ENCODE data around the gene TUBGCP3. TPM values are rescaled to one million over a fixed set of nuclear protein-coding genes. Genes with fewer than 3 reads are reported as not detected.

TUBGCP3 gene
- total RNA-seq, 1 donor from 2014 or later: 14.0 TPM

GRCh38 chr13:112562254-112562653 is 25.7 kb downstream of the TUBGCP3 start:
- TF ChIP-seq CTCF (IDR thresholded peaks at IDR 0.05; ENCODE audit: insufficient read depth, low read depth, low read length): no peak
- TF ChIP-seq EZH2 (IDR thresholded peaks at IDR 0.05; ENCODE audit: insufficient read depth, low read length): no peak
- Histone ChIP-seq H3K9ac (ENCODE audit: low read length) (no peak overlapping the region), H4K20me1 (ENCODE audit: insufficient read depth, low read length) (peaks cover 20% of the 10 kb centered on the region), H3K79me2 (ENCODE audit: insufficient read depth, low read length) (peaks cover 29% of the 10 kb centered on the region), H3K4me1 (ENCODE audit: insufficient read depth, low read length) (no peaks in the 10 kb centered on the region), H3K4me3 (ENCODE audit: insufficient read depth, low read depth, low read length) (no peak overlapping the region), H2AFZ (ENCODE audit: low read depth, low read length) (no peak overlapping the region), H3K27me3 (ENCODE audit: insufficient read depth, low read length) (no peaks in the 10 kb centered on the region), H3K4me2 (ENCODE audit: low read length) (no peak overlapping the region), H3K36me3 (ENCODE audit: insufficient read depth, low read length) (peaks cover 19% of the 10 kb centered on the region), H3K9me3 (ENCODE audit: insufficient read depth, low read depth, low read length) (no peaks in the 10 kb centered on the region), H3K27ac (ENCODE audit: low read depth, low read length) (no peak overlapping the region)
- no peaks in the 10 kb centered on the region for H3K9me3 Mint-ChIP-seq (ENCODE audit: unreplicated experiment)
- peaks cover 12% of the 10 kb centered on the region for H3K36me3 Mint-ChIP-seq (ENCODE audit: low read depth, unreplicated experiment)
- peaks cover 4% of the 10 kb centered on the region for H3K4me1 Mint-ChIP-seq (ENCODE audit: low read depth, unreplicated experiment)
- H3K4me3 Mint-ChIP-seq (ENCODE audit: unreplicated experiment): no peak overlapping the region
- no peak for FAIRE-seq
- no peak overlapping the region for H3K27ac Mint-ChIP-seq (ENCODE audit: unreplicated experiment)
- H3K27me3 Mint-ChIP-seq (ENCODE audit: low read depth, unreplicated experiment): no peaks in the 10 kb centered on the region
- no peak for DNase-seq (ENCODE audit: low read depth)

GRCh38 chr13:112561478-112561877 is 26.5 kb downstream of the TUBGCP3 start:
- Histone ChIP-seq H3K4me1 (ENCODE audit: insufficient read depth, low read length) (no peaks in the 10 kb centered on the region), H3K4me2 (ENCODE audit: low read length) (no peak overlapping the region), H3K79me2 (ENCODE audit: insufficient read depth, low read length) (peaks cover 29% of the 10 kb centered on the region), H4K20me1 (ENCODE audit: insufficient read depth, low read length) (peaks cover 20% of the 10 kb centered on the region), H3K9me3 (ENCODE audit: insufficient read depth, low read depth, low read length) (no peaks in the 10 kb centered on the region), H3K9ac (ENCODE audit: low read length) (no peak overlapping the region), H3K4me3 (ENCODE audit: insufficient read depth, low read depth, low read length) (no peak overlapping the region), H3K27ac (ENCODE audit: low read depth, low read length) (no peak overlapping the region), H3K27me3 (ENCODE audit: insufficient read depth, low read length) (no peaks in the 10 kb centered on the region), H2AFZ (ENCODE audit: low read depth, low read length) (no peak overlapping the region), H3K36me3 (ENCODE audit: insufficient read depth, low read length) (peaks cover 22% of the 10 kb centered on the region)
- H3K27ac Mint-ChIP-seq (ENCODE audit: unreplicated experiment): no peak overlapping the region
- TF ChIP-seq CTCF (IDR thresholded peaks at IDR 0.05; ENCODE audit: insufficient read depth, low read depth, low read length) (no peak), EZH2 (IDR thresholded peaks at IDR 0.05; ENCODE audit: insufficient read depth, low read length) (no peak)
- H3K4me3 Mint-ChIP-seq (ENCODE audit: unreplicated experiment): no peak overlapping the region
- no peak for DNase-seq (ENCODE audit: low read depth)
- no peaks in the 10 kb centered on the region for H3K4me1 Mint-ChIP-seq (ENCODE audit: low read depth, unreplicated experiment)
- peaks cover 12% of the 10 kb centered on the region for H3K36me3 Mint-ChIP-seq (ENCODE audit: low read depth, unreplicated experiment)
- FAIRE-seq: no peak
- no peaks in the 10 kb centered on the region for H3K27me3 Mint-ChIP-seq (ENCODE audit: low read depth, unreplicated experiment)
- no peaks in the 10 kb centered on the region for H3K9me3 Mint-ChIP-seq (ENCODE audit: unreplicated experiment)

- H4K20me1 ChIP-seq (ENCODE audit: insufficient read depth, low read length): peaks cover 20% of the 10 kb centered on the region
- DNase-seq (ENCODE audit: low read depth) (no peak), FAIRE-seq (no peak)
These were observed 29.1 kb downstream of the TUBGCP3 start for GRCh38 chr13:112558696-112559418.

More at GRCh38 chr13:112558696-112559418, 29.1 kb downstream of the TUBGCP3 start:
- Histone ChIP-seq H3K9me3 (ENCODE audit: insufficient read depth, low read depth, low read length) (no peaks in the 10 kb centered on the region), H3K27me3 (ENCODE audit: insufficient read depth, low read length) (no peaks in the 10 kb centered on the region), H3K36me3 (ENCODE audit: insufficient read depth, low read length) (peaks cover 37% of the 10 kb centered on the region), H3K4me1 (ENCODE audit: insufficient read depth, low read length) (no peaks in the 10 kb centered on the region), H3K9ac (ENCODE audit: low read length) (no peak overlapping the region), H2AFZ (ENCODE audit: low read depth, low read length) (no peak overlapping the region), H3K4me2 (ENCODE audit: low read length) (no peak overlapping the region), H3K79me2 (ENCODE audit: insufficient read depth, low read length) (peaks cover 26% of the 10 kb centered on the region), H3K27ac (ENCODE audit: low read depth, low read length) (no peak overlapping the region), H3K4me3 (ENCODE audit: insufficient read depth, low read depth, low read length) (no peak overlapping the region)
- H3K36me3 Mint-ChIP-seq (ENCODE audit: low read depth, unreplicated experiment): peaks cover 22% of the 10 kb centered on the region
- H3K27ac Mint-ChIP-seq (ENCODE audit: unreplicated experiment): no peak overlapping the region
- no peaks in the 10 kb centered on the region for H3K4me1 Mint-ChIP-seq (ENCODE audit: low read depth, unreplicated experiment)
- H3K27me3 Mint-ChIP-seq (ENCODE audit: low read depth, unreplicated experiment): no peaks in the 10 kb centered on the region
- no peaks in the 10 kb centered on the region for H3K9me3 Mint-ChIP-seq (ENCODE audit: unreplicated experiment)
- no peak overlapping the region for H3K4me3 Mint-ChIP-seq (ENCODE audit: unreplicated experiment)
- no peak for TF ChIP-seq EZH2 (IDR thresholded peaks at IDR 0.05; ENCODE audit: insufficient read depth, low read length)
- no peak for TF ChIP-seq CTCF (IDR thresholded peaks at IDR 0.05; ENCODE audit: insufficient read depth, low read depth, low read length)
